Lower leg skin (tissue), 4 donors: ENCODE results near the gene CDH13. TPM values are rescaled to one million over a fixed set of nuclear protein-coding genes. Genes with fewer than 3 reads are reported as not detected.
A peak's percentile ranks its signal among the peaks of the same experiment; 100 is the strongest.

Source experiments
- DNase-seq, 2 donors: peaks; one replicate each; pipeline ENCODE4 v3.0.0-alpha.2; 2019; ENCODE audit warnings: low spot score in 2 of 2
- H3K4me3 ChIP-seq: fragments of 200-600 bp; sonication (generic); 2 replicates; pipeline ENCODE4 v1.5.1; 2017; ENCODE audit warnings: mild to moderate bottlenecking, low read depth; ENCODE audit not compliant: poor library complexity, severe bottlenecking
- CTCF ChIP-seq, 3 donors: fragments of 450-650 bp; IDR thresholded peaks; one replicate each; pipeline ENCODE4 v1.5.1; 2016; ENCODE audit warnings: antibody characterized with exemption in 3 of 3, mild to moderate bottlenecking in 3 of 3, moderate library complexity in 2 of 3
- POLR2A ChIP-seq, 2 donors: fragments of 450-650 bp; IDR thresholded peaks; one replicate each; pipeline ENCODE4 v1.6.1; 2016 to 2017; ENCODE audit warnings: antibody characterized with exemption in 2 of 2, mild to moderate bottlenecking in 1 of 2, moderate library complexity in 1 of 2
- WGBS, 2 donors: methylation state at CpG; one replicate each; pipeline ENCODE4 v1.1.5; 2018; 5-methylcytosine and 5-hydroxymethylcytosine counted together
- intact Hi-C: fragments of 100-400 bp; cut with DNase I; formaldehyde crosslinking; loops from one replicate; pipeline ENCODE4 v1.15.0; 2023; ENCODE audit warnings: low total_unique reads
- total RNA-seq, 4 donors: library from RNA; depleted of rRNA; stranded (reverse); fragments of >200 nt; gene quantifications; one replicate each; pipeline ENCODE4 v1.1.0, GENCODE V29; 2016

The CDH13 gene
- total RNA-seq, 4 donors from 2014 or later = 102 to 246 (median 155) TPM

DNA sequence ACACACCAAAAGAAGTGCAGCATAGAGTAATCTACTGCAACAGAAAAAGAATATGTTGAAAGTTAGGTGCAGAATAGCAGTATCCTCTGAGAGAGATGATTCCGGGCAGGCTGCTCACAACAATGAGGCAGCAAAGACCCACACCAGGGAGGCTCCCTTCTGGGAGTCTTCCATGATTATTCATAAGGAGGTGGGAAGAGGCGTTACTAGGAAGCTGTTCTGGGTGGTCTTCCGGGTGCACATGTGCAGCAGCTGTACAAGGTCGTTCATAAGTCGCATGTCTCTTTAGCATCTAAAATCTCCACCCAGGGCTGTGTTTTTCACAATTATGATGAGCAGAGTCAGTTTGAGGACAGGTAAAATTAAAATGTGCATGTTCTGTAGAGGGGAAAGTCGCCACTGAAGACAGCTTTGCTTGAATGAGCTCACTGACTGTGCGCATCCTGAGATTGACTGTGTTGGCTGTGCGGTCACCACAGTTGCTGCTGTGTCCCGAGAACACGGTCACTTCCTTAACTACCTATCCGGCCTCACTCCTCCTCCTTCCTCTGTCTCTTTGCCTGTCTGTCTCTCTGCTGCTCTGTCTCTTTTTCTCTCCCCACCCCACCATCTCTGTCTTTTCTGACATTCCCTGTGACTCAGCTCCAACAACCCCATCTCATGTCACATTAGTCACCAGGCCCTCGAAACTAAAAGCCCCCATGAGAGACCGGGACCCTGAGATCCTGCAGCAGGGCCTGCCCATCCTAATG lies 1055.5 kb downstream of the CDH13 start:
- TF ChIP-seq CTCF (IDR thresholded peaks at IDR 0.05) (no peak), POLR2A (IDR thresholded peaks at IDR 0.05) (no peak)
- DNase-seq = no peak
- no peak overlapping the region for H3K4me3 ChIP-seq
- intact Hi-C loops = no loop called here
- 81 to 82% methylated on average over 13 of the region's 13 CpGs for WGBS, 2 donors

GRCh38 chr16:83682868-83683235 lies 1056.1 kb downstream of the CDH13 start:
- whole genome bisulfite sequencing, 2 donors = 70 to 90% methylated on average over 7 of the region's 7 CpGs
- H3K4me3 ChIP-seq = no peak overlapping the region
- intact Hi-C loops = no loop called here
- TF ChIP-seq CTCF (IDR thresholded peaks at IDR 0.05) (no peak), POLR2A (IDR thresholded peaks at IDR 0.05) (no peak)
- no peak for DNase-seq

- no peak for DNase-seq
- TF ChIP-seq POLR2A (IDR thresholded peaks at IDR 0.05) = no peak
- no peak for TF ChIP-seq CTCF (IDR thresholded peaks at IDR 0.05)
- intact Hi-C loops = no loop called here
- H3K4me3 ChIP-seq = no peak overlapping the region
- 81 to 89% methylated on average over 8 of the region's 8 CpGs for WGBS, 2 donors
These were observed 1058.9 kb downstream of the CDH13 start for GRCh38 chr16:83685615-83686165.

DNA sequence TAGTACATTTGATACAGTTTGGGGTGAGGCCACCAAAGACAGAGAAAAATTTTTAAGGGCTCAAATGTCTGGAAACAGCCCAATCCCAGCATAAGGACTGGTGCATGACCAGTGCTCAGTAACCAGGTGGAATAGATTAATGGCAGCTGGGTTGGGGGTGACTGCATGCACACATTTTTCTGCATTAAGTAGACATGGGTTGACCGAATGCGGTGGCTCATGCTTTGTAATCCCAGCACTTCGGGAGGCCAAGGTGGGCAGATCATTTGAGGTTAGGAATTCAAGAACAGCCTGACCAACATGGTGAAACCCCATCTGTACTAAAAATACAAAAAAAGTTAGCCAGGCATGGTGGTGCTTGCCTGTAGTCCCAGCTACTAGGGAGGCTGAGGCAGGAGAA lies 1060.0 kb downstream of the CDH13 start:
- DNase-seq = no peak
- intact Hi-C loops = no loop called here
- WGBS, 2 donors = 88 to 98% methylated on average over 3 of the region's 3 CpGs
- H3K4me3 ChIP-seq = no peak overlapping the region
- TF ChIP-seq CTCF (IDR thresholded peaks at IDR 0.05) = no peak
- TF ChIP-seq POLR2A (IDR thresholded peaks at IDR 0.05) = no peak

- DNase-seq = peak in 1 of 2 donors; percentile 42
- intact Hi-C loops = no loop called here
- WGBS, 2 donors = 19 to 24% methylated on average over 5 of the region's 5 CpGs
- H3K4me3 ChIP-seq = no peak overlapping the region
- no peak for TF ChIP-seq CTCF (IDR thresholded peaks at IDR 0.05)
- no peak for TF ChIP-seq POLR2A (IDR thresholded peaks at IDR 0.05)
These were observed 1062.6 kb downstream of the CDH13 start for GRCh38 chr16:83689385-83689831.
